Measurements from ENCODE around the gene C4orf50. TPM values are rescaled to one million over a fixed set of nuclear protein-coding genes. Genes with fewer than 3 reads are reported as not detected.
"Not testable (repeated sequence)": the region's sequence is repeated elsewhere in the genome, so short reads cannot be mapped to it uniquely, and the experiment has no call there.

The C4orf50 gene
- total RNA-seq, 4 donors from 2014 or later = under 0.01 to 0.19 (median 0.09) TPM; not detected in 1

GRCh38 chr4:5952286-5952974 lies 65.8 kb downstream of the C4orf50 start:
- TF ChIP-seq CTCF (IDR thresholded peaks at IDR 0.05) = no peak
- DNase-seq (ENCODE audit: low spot score) (no peak), ATAC-seq (ENCODE audit: low FRiP score) (no peak)

- not testable (repeated sequence) for ATAC-seq (ENCODE audit: low FRiP score)
These were observed 71.6 kb downstream of the C4orf50 start for GRCh38 chr4:5946653-5947052.

GRCh38 chr4:5945936-5946335 lies 72.3 kb downstream of the C4orf50 start:
- ATAC-seq (ENCODE audit: low FRiP score) = no peak
- TF ChIP-seq CTCF (IDR thresholded peaks at IDR 0.05) = no peak
- DNase-seq (ENCODE audit: low spot score) = no peak

More at GRCh38 chr4:5946653-5947052, 71.6 kb downstream of the C4orf50 start:
- DNase-seq (ENCODE audit: low spot score) = not testable (repeated sequence)

- no peak for ATAC-seq (ENCODE audit: low FRiP score)
- no peak for TF ChIP-seq CTCF (IDR thresholded peaks at IDR 0.05)
- DNase-seq (ENCODE audit: low spot score) = no peak
These were observed 73.1 kb downstream of the C4orf50 start for GRCh38 chr4:5945171-5945570.

- no peak for TF ChIP-seq CTCF (IDR thresholded peaks at IDR 0.05)
- no peak for ATAC-seq (ENCODE audit: low FRiP score)
- no peak for DNase-seq (ENCODE audit: low spot score)
These were observed 74.7 kb downstream of the C4orf50 start for GRCh38 chr4:5943561-5943960.

- ATAC-seq (ENCODE audit: low FRiP score) = no peak
- no peak for DNase-seq (ENCODE audit: low spot score)
- no peak for TF ChIP-seq CTCF (IDR thresholded peaks at IDR 0.05)
These were observed 75.3 kb downstream of the C4orf50 start for GRCh38 chr4:5942947-5943346.

GRCh38 chr4:5941601-5942000 lies 76.6 kb downstream of the C4orf50 start:
- no peak for ATAC-seq (ENCODE audit: low FRiP score)
- no peak for DNase-seq (ENCODE audit: low spot score)

More at GRCh38 chr4:5941601-5942000, 76.6 kb downstream of the C4orf50 start:
- no peak for TF ChIP-seq CTCF (IDR thresholded peaks at IDR 0.05)
